GM12874 (cell line): ENCODE measurements around the gene TOP2A.

Experiments
- TF ChIP-seq, protein P1 (sequence below): IDR thresholded peaks from 2 replicates; pipeline ENCODE4 v1.5.1; 2011; ENCODE audit warnings: low read depth, mild to moderate bottlenecking, control low read depth, low read length, moderate library complexity; ENCODE audit not compliant: insufficient read depth

Gene TOP2A

DNA sequence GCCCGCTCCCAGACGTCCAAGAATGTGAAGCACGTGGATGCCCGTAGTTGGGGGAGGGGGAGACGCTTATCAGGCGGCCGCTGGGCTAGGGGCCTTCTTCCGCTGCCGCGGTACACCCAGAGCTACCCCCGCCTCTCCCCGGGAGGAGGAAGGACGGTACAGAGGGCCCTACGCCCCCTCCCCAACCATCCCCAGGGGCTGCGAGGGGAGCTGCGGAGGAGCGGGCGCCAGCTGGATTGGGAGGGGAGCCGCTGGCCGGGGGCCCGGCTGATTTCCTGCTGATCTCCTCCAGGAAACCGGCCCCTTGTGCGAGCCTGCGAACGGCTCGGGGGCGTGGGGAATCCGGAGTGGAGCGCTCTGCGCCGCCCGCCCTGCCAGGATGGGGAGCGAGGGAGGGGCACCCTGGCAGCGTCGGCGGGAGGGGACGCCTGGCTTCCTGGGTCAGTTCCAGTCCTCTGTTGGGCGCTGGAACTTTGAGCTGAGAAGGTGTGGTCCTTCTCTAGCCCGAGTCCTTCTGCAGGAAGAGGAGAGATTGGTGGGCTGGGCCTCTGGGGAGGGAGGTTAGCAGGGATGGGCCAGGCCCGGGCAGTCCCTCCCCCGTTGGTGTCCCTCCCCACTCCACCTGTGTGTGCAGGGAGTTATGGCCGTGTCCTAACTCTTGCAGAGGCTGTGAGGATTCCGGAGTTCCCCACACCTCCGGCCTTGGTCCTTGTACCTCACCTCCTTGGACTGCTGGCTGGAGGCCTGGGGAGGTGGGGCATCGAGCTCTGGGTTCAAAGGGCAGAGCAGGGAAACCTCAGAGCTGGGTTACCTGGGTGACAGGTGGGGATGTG lies 72.3 kb downstream of the TOP2A start:
- TF ChIP-seq, protein P1, sequence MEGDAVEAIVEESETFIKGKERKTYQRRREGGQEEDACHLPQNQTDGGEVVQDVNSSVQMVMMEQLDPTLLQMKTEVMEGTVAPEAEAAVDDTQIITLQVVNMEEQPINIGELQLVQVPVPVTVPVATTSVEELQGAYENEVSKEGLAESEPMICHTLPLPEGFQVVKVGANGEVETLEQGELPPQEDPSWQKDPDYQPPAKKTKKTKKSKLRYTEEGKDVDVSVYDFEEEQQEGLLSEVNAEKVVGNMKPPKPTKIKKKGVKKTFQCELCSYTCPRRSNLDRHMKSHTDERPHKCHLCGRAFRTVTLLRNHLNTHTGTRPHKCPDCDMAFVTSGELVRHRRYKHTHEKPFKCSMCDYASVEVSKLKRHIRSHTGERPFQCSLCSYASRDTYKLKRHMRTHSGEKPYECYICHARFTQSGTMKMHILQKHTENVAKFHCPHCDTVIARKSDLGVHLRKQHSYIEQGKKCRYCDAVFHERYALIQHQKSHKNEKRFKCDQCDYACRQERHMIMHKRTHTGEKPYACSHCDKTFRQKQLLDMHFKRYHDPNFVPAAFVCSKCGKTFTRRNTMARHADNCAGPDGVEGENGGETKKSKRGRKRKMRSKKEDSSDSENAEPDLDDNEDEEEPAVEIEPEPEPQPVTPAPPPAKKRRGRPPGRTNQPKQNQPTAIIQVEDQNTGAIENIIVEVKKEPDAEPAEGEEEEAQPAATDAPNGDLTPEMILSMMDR = no peak

DNA sequence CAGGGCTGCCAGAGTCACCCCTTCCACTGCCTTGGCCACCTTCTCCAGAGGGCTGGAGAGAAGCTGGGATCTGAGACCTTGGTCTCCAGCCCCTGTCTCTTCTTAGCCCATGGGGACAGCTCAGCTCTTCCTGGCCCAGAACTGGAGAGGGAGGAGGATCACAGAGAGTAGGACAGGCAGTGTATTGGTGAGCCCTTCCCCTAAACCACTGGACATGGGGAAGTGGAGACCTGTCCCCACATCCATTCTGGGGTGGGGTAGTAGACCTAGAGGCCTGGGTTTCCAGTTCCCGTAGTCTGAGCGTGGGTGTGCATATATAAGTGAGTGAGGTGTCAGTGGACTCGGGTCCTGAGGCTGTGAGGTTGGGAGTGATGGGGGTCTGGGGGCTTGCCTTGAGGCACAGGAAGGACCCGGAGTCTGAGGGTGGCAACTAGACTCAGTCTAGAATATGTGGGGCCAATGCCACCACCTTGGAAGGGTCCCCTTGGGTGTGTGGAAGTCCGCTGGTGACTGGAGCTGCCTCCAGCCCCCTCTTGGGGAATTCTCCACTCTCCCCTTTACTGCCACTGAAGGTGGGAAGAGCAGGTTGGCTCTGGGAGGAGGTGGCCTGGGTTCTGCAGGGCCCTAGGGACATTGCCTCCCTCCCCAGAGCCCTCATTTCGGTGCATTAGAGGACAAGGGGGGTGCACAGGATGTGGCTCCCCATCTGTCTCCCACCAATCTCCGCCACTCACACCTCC lies 73.1 kb downstream of the TOP2A start:
- TF ChIP-seq, protein P1 = no peak

DNA sequence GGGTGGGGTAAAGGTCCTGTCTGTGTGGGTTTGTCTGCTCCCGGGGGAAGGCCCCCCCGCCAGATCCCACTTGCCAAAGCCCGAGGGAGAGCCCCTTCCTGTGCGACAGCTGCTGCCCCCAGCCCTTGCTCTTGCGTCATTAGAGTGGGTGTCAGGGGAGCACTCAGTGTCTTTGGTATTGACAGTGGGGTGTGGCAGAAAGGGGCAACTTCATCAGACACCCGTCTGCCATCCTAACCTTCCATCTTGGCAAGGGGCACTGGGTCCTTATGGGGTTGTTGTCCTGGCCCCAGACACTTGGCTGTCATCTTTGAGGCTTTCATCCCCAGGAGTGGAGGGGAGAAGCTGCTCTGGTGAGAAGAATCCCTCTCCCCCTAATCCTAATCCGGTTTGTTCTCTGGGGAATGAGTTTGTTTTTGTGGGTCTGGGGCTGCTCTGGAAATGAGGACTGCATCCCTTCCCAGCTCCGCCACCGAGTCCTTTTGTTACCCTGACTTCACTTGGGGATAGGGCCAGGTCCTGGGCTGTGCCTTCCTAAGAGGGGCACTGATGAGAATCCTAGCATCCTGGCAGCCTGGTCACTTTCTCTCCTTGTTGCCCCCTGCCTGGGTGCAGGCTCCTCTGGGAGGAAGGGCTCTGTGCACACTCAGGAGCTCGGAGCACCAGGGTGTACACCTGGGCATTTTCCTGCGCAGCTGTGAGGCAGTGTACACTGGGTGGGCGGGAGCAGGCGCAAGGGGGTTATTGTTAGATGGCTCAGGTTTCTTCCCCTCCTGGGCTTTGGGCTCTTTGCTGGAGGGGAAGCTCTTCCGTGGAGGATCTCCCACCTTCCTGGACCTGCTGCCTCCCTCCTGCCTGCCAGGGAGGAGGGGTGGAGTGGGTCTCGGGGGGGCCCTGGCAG lies 74.2 kb downstream of the TOP2A start:
- TF ChIP-seq, protein P1 = no peak

DNA sequence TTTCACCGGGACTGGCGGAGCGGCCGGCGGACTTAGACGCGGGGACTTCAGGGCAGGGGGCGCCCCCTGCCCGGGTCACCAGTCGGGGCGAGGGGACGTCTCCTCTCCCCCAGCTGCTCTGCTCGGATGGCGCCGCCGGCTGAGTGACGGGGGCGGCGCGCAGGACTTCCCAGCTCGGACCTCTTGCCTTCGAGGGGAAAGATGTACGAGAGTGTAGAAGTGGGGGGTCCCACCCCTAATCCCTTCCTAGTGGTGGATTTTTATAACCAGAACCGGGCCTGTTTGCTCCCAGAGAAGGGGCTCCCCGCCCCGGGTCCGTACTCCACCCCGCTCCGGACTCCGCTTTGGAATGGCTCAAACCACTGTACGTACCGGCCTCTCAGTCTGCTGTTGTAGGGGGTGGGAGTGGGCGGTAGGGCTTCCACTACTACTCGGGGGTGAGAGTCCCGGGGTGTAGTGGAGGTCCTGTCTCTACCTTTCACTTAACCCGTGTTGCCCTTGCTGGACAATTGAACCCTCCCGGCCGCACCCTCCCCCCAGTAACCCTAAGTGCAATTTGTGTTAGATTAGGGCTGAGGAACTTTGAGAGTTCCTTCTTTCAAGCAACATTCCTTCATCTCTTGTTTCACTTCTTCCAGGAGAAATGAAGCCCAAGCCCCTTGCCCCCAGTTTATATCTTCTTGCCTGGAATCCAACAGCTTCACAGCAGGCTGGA lies 75.0 kb downstream of the TOP2A start:
- TF ChIP-seq, protein P1 = no peak

DNA sequence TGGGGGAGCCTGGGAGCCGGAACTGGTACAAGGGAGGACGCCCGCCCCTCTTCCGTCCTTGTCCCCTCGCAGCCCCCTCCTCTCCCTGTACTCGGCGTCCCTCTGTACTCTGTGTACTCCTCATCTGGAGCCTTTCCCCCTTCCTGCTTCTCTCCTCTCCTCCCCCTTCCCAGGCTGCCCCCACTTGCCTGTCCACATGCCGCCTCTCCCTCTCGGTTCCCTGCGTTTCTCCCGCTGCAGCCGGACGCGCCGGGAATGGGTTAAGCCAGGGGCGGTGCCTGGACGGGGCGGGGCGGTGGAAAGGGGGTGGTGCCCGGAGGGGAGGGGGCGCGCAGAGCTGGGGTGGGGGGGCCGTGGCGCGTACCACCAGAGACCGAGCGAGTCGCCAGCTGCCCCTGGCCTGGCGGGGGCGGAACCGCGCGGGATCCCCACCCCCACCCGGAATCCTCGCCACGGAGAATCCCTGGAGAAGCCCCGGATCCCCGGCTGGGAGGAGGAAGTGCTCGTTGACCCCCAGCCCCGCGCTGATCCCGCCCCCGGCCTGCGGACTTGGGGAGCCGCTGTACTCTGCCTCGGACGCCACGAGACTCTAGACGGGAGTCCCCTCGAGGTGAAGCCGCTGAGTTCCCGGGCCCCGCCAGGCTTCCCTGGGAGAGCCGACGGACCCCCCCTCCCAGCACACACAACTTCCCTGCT lies 75.7 kb downstream of the TOP2A start:
- TF ChIP-seq, protein P1 = no peak

DNA sequence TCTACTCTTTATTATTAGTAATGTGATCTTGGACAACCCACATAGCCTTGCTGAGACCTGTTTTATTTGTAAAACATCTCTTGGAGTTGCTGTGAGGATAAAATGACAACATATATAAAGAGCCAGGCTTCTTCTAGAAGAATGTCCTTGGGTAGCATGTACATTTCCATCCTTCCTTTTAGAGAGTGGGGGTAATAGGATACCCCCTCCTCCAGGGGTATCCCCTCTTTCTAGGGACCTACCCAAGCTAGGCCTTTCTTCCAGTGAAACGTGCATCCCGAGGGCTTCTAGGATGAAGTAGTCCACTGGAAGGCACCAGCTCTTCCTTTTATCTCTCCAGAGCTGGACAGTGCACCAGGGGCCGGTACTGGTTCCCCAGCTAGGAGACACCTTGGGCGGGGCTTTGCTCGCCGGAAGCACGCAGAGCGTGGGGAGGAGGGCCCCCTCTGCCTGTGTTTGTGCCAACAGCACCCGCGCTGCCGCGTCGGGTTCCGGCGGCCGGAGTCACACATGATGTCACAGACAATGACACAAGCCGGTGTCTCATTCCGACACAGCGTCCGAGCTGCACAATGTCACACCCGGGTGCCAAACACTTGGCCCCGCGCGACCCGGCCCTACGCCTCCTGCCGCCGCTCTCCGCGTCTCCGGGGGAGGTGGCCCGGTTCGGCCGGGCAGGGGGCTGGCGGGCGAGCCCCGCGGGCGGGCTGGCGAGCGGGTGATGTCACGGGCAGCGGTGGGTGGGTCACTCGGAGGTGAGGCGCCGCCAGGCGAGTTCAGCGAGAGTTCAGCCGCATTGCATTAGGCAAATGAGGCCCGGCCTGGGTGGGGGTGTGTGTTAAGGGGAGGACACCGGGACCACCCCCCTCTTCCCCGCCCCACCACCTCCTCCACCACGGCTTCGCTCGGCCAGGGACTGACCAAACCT lies 76.6 kb downstream of the TOP2A start:
- TF ChIP-seq, protein P1 = peak; percentile 24; the same call in 1 of the 2 replicates
